Gastroesophageal sphincter (tissue), 4 donors: ENCODE data around the gene QKI. TPM values are rescaled to one million over a fixed set of nuclear protein-coding genes. Genes with fewer than 3 reads are reported as not detected.

Experiments used
- ATAC-seq: fragments of 150-250 bp; one replicate; pipeline ENCODE4 v1.9.1; 2016; ENCODE audit warnings: mild to moderate bottlenecking, moderate library complexity
- H3K27ac ChIP-seq, 4 donors: fragments of 200-600 bp; sonication (generic) in 3 of 4; 1 replicate in 3 of 4; 2 replicates in 1 of 4; pipeline ENCODE4 v1.5.1; 2016 to 2019
- H3K27me3 ChIP-seq: fragments of 200-600 bp; sonication (generic); one replicate; pipeline ENCODE4 v1.5.1; 2019
- H3K36me3 ChIP-seq, 2 donors: fragments of 200-600 bp; sonication (generic); one replicate each; pipeline ENCODE4 v1.5.1; 2019; ENCODE audit warnings: control low read depth in 1 of 2
- H3K4me1 ChIP-seq, 3 donors: fragments of 200-600 bp; sonication (generic); 1 replicate in 2 of 3; 2 replicates in 1 of 3; pipeline ENCODE4 v1.5.1; 2016 to 2019; ENCODE audit warnings: control low read depth in 2 of 3
- H3K4me3 ChIP-seq, 2 donors: fragments of 200-600 bp; sonication (generic); one replicate each; pipeline ENCODE4 v1.5.1; 2019; ENCODE audit warnings: mild to moderate bottlenecking in 1 of 2, moderate library complexity in 1 of 2
- H3K9me3 ChIP-seq, 3 donors: fragments of 200-600 bp; sonication (generic); one replicate each; pipeline ENCODE4 v1.5.1; 2017 to 2019; ENCODE audit warnings: control low read depth in 2 of 3
- EP300 ChIP-seq: sonication (generic); formaldehyde crosslinking; IDR thresholded peaks from one replicate; pipeline ENCODE4 v1.6.1; 2017; ENCODE audit warnings: antibody characterized with exemption, mild to moderate bottlenecking
- POLR2A ChIP-seq, 2 donors: fragments of 450-650 bp; IDR thresholded peaks; one replicate each; pipeline ENCODE4 v1.6.1; 2017; ENCODE audit warnings: antibody characterized with exemption in 2 of 2, mild to moderate bottlenecking in 2 of 2, moderate library complexity in 1 of 2
- POLR2AphosphoS5 ChIP-seq: sonication (generic); formaldehyde crosslinking; IDR thresholded peaks from one replicate; pipeline ENCODE4 v1.6.1; 2017; ENCODE audit warnings: antibody characterized with exemption
- WGBS, 2 donors: methylation state at CpG; one replicate each; pipeline ENCODE4 v1.1.5; 2018; ENCODE audit warnings: low coverage in 1 of 2; 5-methylcytosine and 5-hydroxymethylcytosine counted together
- total RNA-seq, 4 donors: library from RNA; depleted of rRNA; stranded (reverse); fragments of >200 nt; gene quantifications; one replicate each; pipeline ENCODE4 v1.1.0, GENCODE V29; 2016
- TF ChIP-seq, protein P1 (sequence below), 4 experiments: fragments of 200-600 bp in 2 of 4; fragments of 450-650 bp in 2 of 4; sonication (generic) in 1 of 4; IDR thresholded peaks; one replicate each; pipeline ENCODE4 v1.5.1; 2017 to 2019; ENCODE audit warnings: antibody characterized with exemption in 4 of 4, mild to moderate bottlenecking in 2 of 4, moderate library complexity in 2 of 4

Gene QKI
- total RNA-seq, 4 donors from 2014 or later, result 170 to 249 (median 227) TPM

DNA sequence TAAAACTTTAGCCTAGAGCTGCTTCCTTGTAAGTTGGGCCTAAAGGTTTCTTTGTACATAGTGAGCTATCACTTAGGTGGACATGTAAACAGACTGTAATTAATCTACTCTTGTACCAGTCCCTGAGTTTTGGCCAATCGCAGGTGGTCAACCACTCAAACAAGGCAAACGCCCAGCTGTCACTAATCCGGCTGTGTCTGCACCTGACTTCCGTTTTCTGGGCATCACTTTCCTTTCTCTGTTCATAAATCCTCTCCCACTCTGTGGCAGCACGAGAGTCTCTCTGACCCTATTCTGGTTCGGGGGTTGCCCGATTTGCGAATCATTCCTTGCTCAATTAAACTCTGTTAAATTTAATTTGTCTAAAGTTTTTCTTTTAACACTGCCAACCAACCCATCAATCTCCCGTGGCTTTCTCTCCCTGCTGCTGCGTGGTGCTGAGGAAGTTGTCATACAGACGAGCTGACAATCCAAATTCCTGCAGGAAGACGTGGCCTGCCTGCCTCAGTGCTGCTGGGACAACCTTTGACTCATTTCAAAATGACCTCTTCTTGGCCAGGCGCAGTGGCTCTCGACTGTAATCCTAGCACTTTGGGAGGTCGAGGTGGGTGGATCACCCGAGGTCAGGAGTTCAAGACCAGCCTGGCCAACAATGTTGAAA lies 206.3 kb downstream of the QKI start:
- no peaks in the 10 kb centered on the region for H3K4me1 ChIP-seq
- no peak overlapping the region for H3K27ac ChIP-seq
- H3K4me3 ChIP-seq, result no peak overlapping the region
- H3K36me3 ChIP-seq, result no peaks in the 10 kb centered on the region
- ATAC-seq, result no peak
- H3K9me3 ChIP-seq, result no peaks in the 10 kb centered on the region
- H3K27me3 ChIP-seq, result no peaks in the 10 kb centered on the region
- WGBS, 2 donors, result 76 to 81% methylated on average over 12 to 13 of the region's 16 CpGs
- TF ChIP-seq, protein P1, sequence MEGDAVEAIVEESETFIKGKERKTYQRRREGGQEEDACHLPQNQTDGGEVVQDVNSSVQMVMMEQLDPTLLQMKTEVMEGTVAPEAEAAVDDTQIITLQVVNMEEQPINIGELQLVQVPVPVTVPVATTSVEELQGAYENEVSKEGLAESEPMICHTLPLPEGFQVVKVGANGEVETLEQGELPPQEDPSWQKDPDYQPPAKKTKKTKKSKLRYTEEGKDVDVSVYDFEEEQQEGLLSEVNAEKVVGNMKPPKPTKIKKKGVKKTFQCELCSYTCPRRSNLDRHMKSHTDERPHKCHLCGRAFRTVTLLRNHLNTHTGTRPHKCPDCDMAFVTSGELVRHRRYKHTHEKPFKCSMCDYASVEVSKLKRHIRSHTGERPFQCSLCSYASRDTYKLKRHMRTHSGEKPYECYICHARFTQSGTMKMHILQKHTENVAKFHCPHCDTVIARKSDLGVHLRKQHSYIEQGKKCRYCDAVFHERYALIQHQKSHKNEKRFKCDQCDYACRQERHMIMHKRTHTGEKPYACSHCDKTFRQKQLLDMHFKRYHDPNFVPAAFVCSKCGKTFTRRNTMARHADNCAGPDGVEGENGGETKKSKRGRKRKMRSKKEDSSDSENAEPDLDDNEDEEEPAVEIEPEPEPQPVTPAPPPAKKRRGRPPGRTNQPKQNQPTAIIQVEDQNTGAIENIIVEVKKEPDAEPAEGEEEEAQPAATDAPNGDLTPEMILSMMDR (IDR thresholded peaks at IDR 0.05), result no peak
- TF ChIP-seq POLR2AphosphoS5, result no peak
- TF ChIP-seq EP300, result no peak
- TF ChIP-seq POLR2A (IDR thresholded peaks at IDR 0.05), result no peak

DNA sequence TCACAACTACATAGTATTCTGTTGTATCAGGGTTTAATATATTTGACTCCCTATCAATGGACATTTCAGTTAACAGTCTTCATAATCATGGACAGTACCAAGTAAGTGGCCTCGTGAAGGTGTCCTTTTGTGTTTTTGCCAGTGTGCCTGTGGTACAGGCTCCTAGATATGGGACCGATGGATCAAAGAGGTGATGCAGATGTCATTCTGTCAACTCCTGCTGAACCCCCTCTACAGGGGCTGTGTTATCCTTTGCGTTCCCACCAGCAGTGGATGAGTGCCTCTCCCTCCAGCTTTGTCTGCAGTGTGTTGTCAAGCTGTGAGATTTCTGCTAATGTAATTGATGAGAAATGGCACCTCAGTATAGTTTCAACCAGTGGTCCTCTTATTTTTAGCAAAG lies 210.7 kb downstream of the QKI start:
- Histone ChIP-seq H3K9me3 (peaks cover 0 to 13% (median 0%) of the 10 kb centered on the region in 3 donors), H3K4me1 (no peaks in the 10 kb centered on the region), H3K27ac (no peak overlapping the region), H3K4me3 (no peak overlapping the region), H3K27me3 (peaks cover 4% of the 10 kb centered on the region), H3K36me3 (no peaks in the 10 kb centered on the region)
- no peak for ATAC-seq
- WGBS, 2 donors, result 65 to 83% methylated on average over 2 to 3 of the region's 3 CpGs
- no peak for TF ChIP-seq POLR2A (IDR thresholded peaks at IDR 0.05)
- no peak for TF ChIP-seq POLR2AphosphoS5
- TF ChIP-seq EP300, result no peak
- TF ChIP-seq, protein P1 (IDR thresholded peaks at IDR 0.05), result no peak

DNA sequence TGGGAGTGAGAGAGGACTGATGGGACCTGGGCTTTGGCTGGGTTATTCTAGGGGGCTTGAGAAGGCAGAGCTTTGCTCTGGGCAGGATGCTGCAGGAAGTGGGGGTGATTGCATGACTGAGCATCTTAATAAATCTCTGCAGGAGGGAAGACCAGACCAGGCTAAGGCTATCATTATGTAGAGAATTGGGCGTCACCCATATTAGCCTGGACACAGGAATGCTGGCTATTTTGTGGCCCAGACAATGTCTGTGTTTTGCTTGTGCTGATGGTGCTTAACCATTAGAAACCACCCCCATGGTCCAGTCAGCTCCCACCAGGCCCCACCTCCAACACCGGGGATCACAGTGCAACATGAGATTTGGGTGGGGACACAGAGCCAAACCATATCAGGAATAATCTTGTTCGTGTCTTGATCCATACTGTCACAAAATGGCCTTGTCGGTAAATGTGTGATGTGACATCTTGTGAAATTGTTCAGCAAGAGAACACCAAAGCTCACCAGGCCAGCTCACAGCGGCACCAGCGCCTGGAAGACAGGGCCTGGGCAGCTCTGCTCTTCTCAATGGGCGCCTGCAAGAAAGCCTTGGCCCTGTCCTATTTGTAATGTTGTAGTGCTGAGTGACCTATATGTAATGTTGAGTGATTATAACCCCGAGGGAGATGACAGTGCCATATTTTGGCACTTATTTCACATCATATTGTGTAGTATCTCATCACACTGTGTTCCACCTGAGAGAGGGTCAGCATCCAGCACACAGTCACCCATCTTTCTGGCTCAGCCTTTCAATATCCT lies 211.8 kb downstream of the QKI start:
- 89 to 96% methylated on average over 3 to 4 of the region's 8 CpGs for WGBS, 2 donors
- TF ChIP-seq, protein P1 (IDR thresholded peaks at IDR 0.05), result no peak
- TF ChIP-seq EP300 (no peak), POLR2AphosphoS5 (no peak), POLR2A (IDR thresholded peaks at IDR 0.05) (no peak)
- H3K4me3 ChIP-seq, result no peak overlapping the region
- H3K27me3 ChIP-seq, result peaks cover 14% of the 10 kb centered on the region
- no peak overlapping the region for H3K27ac ChIP-seq
- H3K36me3 ChIP-seq, result no peaks in the 10 kb centered on the region
- no peak for ATAC-seq
- no peaks in the 10 kb centered on the region for H3K4me1 ChIP-seq
- H3K9me3 ChIP-seq, result peaks cover 0 to 22% (median 0%) of the 10 kb centered on the region in 3 donors

DNA sequence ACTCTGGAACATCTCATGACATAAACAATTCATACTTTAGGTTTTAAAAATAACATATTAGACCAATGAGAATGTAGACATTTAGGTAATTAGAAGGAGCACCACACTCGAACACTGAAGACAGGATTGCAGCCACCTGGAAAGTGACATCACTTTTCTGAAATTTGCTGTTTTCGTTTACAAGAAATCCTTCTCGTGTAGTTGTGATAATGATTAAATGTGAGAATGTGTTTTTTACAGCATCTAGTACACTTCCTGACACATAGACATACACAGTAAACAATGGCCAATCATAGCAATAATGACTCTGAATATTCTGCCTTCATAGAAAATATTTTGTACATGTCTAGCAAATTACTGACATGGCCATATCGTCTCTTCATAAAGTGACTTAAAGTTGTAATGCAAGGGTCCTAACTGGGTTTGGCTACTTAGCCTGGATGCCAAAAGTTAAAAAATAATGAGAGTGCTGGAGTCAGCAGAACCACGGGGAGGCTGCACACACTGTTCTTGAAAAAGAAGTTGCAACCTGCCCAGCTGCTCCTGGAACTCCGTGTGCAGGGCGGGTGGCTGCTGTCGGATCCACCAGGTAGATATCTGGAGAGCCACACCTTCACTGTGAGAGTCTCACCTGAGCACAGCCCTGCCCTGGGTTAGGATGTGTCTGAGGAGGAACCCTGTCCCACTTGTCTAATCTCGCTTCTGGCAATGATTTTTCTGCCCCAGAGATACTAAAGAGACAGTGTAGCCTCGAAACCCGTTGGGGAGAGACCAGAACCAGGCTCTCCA lies 212.9 kb downstream of the QKI start:
- Histone ChIP-seq H3K27ac (no peak overlapping the region), H3K27me3 (peaks cover 26% of the 10 kb centered on the region), H3K4me3 (no peak overlapping the region), H3K9me3 (peaks cover 0 to 22% (median 0%) of the 10 kb centered on the region in 3 donors), H3K36me3 (no peaks in the 10 kb centered on the region), H3K4me1 (no peaks in the 10 kb centered on the region)
- ATAC-seq, result no peak
- WGBS, 2 donors, result 50 to 69% methylated on average over 5 to 11 of the region's 11 CpGs
- no peak for TF ChIP-seq EP300
- TF ChIP-seq, protein P1 (IDR thresholded peaks at IDR 0.05), result no peak
- TF ChIP-seq POLR2AphosphoS5, result no peak
- TF ChIP-seq POLR2A (IDR thresholded peaks at IDR 0.05), result no peak
